Astrocyte of the hippocampus (primary cell): ENCODE results near the gene LRWD1.

Experiments
- DNase-seq: peaks from one replicate; pipeline ENCODE4 v3.0.0; 2011; ENCODE audit warnings: low read depth, low spot score

LRWD1 gene

DNA sequence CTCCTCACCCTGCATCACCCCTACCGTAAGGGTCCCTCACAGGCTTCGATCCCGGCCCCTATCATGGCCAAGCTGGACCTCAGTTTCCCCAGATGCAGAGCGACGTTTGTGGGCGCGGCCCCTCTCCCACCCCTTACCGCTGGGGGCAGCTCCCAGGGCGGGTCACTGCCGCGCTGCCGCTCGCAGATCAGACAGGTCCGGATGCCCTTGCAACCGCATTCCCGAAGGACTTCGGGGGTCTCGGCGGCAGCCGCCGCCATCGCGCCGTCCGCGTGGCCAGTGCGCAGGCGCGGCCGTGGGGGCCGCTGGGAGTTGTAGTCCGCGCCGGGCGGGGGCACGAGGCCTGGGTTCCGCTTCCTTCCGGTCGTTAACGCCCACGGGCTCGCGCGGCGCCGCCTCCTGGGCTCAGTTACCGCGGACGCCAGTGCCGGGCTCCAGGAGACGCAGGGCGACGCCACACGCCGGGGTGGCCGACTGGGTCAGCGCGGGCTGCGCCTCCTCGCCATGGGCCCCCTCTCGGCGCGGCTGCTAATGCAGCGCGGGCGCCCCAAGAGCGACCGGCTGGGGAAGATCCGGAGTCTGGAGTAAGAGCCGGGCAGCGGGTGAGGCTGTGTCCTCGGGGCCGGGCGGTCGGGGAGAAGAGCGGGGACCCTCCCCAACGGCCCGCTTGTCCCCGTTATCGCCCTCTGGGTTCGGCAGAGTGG is at the start of gene LRWD1, which contains the start of gene ALKBH4:
LRWD1 (plus strand) TSS at position 408 of the 704 bp plus-strand sequence; CDS start at position 505, 97 bp downstream.
ALKBH4 (minus strand) TSS at position 287 of the 704 bp plus-strand sequence; CDS start at position 260, 27 bp downstream.
- peak; percentile 97 for DNase-seq

DNA sequence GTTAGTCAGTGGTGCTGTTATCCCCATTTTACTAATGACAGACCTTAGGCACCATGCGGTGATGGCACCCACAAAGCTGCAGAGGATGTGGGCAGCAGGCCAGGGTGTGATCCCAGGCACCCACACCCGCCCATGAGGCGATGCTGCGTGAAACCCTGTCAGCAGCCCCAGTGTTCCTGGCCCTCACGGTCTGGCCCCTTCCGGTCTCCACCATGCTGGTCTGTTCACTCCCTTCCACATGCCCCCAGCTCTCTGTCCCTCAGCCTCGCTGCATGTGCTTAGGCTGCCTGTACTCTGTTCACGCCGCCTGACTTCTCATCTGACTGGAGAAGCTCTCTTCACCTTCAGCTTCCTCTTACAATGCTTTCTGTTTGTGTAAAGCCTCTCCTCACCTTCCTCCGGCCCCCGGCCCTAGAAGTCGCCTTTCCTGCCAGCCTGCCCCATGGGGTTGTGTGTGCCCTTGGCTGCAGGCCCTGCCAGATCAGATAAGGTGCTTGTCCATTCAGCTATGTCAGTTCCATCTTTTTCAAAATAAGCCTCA is 49.0 kb upstream of the LRWD1 start:
- no peak for DNase-seq

DNA sequence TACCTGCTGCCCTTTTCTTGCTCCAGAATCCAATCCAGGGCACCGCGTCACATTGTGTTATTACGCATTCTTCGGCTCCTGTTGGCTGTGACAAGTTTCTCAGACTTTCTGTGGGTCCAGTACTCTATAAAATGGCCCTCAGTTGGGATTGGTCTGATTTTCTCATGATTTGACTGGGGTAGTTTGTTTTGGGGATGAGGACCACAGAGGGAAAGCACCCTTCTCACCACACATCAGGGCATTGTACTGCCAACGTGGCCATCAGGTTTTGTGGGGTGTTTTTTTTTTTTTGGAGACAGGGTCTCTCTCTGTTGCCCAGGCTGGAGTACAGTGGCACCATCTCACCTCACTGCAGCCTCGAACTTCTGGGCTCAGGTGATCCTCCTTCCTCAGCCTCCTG is 48.4 kb upstream of the LRWD1 start:
- DNase-seq: no peak

DNA sequence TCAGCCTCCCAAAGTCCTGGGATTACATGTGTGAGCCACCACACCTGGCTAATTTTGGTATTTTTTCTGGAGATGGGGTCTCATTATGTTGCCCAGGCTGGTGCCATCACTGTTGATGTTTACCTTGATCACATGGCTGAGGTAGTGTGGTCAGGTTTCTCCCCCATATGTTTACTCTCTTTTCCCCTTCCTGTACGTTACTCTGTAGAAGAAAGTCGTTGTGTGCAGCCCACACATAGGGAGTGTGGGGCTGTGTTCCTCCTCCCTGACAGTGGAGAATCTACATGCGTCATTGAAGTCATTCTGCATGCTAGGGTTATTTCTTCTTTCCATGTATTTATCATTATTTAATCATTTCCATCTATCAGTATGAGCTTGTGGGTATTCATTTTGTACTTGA is 47.7 kb upstream of the LRWD1 start:
- DNase-seq: no peak

DNA sequence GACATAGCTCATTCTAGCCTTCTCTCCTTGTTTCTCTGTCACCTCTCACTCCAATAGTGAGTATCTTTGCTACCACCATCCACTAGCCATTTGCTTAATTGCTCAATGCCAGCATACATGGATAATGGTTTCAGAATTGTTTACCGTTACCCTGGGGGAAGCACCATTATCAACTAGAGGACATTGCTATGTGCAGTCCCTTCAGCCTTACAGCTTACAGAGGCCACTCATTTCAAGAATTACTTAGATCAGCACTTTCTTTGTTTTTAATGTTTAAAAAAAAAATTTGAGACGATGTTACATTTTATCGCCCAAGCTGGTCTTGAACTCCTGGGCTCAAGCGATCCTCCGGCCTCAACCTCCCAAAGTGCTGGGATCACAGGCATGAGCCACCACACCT is 46.2 kb upstream of the LRWD1 start:
- no peak for DNase-seq

DNA sequence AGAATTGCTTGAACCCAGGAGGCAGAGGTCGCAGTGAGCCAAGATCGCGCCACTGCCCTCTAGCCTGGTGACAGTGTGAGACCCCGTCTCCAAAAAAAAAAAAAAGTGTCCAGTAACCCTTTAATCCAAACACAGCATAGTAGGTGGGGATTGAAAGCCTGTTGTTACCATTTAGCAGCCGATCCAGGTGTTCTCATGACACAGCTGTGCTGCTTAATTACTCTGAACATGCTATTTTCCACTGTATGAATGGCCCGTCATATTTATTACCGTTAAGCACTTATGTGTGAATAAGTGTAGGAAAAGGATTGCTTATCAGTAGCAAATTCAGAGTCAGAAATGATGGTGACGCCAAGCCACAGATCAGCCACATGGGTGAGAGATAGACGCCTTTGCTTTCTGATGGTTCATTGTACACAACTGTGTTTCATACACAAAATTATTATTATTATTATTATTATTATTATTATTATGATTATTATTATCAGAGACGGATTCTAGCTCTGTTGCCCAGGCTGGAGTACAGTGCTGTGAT is 43.0 kb upstream of the LRWD1 start:
- DNase-seq: no peak

GRCh38 chr7:102424129-102424551 is 40.6 kb upstream of the LRWD1 start:
- no peak for DNase-seq

DNA sequence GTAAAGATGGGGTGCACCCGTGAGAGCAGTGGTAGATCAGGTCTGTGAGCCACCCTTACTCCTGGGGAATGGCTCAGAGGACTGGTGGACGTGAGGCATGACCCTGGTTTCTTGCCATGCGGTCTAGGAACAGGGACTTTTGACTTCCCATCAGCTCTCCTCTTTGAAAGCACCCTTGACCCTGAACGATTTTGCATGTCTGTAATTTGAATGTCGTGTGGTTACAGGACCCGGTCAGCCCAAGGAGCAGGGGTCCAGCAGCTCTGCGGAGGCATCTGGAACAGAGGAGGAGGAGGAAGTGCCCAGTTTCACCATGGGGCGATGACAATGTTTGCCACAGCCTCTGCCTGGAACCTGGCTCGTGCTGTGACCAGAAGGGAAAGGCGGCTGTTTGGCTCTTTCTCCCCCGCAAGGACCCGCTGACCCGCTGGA is 40.0 kb upstream of the LRWD1 start:
- DNase-seq: no peak

DNA sequence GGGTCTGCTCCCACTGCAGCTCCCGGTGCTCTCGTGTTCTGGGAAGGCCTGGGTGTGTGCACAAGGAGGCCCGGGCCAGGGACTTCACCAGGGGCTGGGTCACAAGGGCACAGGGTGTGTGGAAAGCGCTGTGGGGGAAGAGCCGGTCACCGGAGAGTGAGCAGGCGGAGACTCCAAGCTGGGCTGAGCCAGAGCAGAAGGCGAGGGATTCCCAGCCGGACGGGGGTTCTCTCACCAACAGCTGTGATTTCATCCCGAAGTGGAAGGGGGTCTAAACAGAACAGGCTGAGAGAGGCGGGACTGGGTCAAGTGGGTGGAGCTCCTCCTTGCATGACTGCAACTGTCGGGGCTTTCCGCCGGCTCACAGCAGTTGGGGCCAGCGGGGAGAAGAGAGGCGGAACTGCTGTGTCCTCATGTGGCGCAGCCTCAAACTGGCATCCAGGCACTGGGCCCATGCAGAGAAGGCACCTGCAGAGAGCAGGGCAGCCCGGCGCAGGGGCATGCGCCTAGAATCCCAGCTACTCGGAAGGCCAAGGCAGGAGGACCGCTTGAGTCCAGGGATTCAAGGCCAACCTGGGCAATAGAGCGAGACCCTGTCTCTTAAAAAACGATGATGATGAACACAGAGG is 39.0 kb upstream of the LRWD1 start:
- DNase-seq: no peak

DNA sequence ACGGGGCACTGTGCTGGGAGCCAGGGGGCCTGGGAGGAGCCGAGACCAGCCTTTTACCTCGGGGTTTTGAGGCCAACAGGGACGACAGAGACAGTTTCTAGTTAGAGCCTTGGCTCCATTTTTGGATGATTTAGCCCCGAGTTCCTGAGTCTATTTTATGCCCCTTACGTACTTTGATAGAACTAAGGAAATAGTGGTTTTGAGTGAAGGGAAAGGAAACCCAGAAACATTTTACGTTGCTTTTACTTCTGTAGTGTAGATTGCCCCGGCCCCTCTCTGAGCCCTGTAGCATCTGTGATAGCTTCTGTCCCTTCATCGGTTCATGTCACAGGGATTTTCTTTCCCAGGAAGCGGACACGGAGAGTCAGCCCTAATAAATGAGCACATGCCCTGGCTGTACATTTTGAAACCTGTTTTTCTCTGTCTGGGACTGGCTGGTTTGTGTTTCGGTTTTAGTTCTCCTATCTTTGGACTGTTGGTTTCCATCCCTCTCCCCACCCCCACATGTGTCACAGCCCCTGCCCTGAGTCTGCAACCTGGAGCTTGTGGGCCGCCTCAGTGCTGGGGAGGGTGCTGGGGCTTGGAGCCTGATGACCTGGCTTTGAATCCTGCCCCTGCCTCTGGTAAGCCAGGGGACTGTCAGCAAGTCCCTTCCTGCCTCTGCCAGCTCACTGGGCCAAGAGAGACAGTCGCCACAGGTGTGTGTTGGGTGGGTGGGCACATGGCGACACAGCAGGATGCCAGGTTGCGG is 38.3 kb upstream of the LRWD1 start:
- DNase-seq: no peak

DNA sequence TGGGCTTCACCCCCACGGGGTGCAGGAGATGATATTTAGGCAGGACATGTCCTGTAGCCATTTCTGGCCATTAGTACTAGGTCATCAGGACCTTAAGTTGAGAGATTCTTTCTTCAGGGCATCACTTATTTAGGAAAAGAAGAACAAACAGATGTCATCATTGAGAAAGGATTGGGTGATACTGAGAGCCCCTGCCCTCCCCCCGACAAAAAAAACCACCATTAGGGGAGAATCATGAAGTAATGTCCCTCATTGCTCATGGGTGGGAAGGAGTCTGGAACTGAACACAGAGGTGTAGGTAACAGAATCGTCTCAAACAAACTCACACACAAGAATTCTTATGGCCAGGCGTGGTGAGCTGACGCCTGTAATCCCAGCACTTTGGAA is 37.8 kb upstream of the LRWD1 start:
- no peak for DNase-seq

DNA sequence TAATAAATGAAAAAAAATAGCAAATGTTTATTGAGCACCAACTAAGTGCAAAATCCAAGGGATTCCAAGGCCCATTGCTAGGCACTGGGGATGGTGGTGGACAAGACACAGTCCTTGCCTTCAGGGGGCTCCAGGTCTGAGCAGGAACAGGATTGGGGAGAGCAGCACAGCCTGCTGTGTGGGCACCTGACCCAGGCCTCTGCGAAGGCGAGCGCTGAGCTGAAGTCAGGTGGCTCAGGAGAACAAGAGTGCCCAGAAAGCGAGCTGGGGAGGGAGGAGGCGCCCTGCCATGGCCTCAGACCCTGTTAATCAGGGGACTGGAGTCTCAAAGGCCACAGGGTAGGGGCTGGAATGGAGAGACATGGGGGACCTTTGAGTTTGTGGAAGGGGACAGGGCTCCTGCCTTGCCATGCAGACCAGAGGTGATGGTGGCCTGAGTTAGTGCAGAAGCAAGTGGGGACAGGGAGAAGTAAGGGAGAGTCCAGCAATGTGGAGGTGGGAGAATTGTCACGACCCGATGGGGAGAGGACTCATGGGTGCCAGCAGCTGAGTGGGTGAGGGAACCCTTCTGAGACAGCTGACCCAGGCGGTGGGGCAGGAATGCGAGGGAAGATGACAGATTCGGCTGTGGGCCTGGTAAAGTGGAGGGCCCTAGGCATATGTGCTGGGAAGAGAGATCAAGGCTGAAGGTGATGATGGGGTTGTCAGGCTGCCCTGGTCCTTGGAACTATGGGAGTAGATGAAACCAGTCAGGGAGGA is 35.5 kb upstream of the LRWD1 start:
- no peak for DNase-seq

DNA sequence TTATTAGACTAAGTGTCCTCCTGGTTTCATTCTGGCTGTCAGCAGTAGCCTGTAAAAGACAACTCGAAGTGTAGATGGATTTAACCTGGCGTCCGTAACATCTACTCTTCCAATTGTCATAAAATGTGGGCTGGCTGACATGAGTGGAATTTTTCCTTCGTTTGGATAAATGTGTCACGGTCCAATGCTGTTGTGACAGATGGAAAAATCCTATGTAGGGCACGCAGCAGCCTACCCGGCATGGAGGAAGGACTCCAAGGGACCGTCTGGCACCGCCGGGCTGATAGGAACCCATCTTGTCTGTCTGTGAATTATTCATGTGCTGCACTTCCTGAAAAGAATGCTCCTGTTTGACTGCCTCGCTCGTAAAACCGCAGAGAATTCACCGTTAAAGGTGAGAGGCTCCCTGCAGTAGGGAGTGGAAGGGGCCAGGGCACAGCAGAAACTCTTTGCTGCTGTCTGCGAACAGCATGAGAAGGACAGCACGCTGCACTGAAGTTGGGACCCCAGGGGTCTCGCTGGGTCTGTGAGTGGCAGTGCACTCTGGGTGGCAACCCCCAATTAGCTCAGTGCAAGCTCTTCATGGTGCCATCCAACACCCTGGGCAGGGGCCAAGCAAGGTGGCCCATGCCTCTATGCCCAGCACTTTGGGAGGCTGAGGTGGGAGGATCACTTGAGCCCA is 33.0 kb upstream of the LRWD1 start:
- DNase-seq: peak; percentile 32

- peak; percentile 39 for DNase-seq
Measured at GRCh38 chr7:102432442-102433218, 32.2 kb upstream of the LRWD1 start.

- DNase-seq: peak; percentile 92
Measured at GRCh38 chr7:102433219-102434038, 31.4 kb upstream of the LRWD1 start, which contains the start of gene ORAI2. ORAI2 (plus strand) TSS chr7:102433575; CDS start chr7:102438957, 5,382 bp downstream.

- no peak for DNase-seq
Measured at GRCh38 chr7:102434039-102434486, 30.7 kb upstream of the LRWD1 start.

DNA sequence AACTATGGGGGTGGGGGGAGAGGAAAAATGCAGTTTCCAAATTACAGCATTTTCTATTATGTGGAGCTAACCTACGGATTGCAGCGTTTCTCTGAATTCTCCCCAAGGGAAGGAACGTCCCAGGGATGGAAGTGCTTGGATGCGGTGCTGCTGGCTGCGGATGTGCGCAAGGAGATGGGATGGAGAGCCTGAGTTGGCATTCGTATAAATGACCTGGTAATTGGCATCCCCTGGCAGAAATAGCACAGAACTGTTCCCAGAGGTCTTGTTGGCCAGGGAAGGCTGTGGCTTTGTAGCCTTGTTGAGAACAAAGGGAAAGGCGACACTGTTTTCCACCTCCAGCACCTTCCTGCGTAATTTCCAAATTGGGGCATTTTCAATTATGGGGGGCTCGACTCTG is 28.7 kb upstream of the LRWD1 start:
- DNase-seq: no peak

DNA sequence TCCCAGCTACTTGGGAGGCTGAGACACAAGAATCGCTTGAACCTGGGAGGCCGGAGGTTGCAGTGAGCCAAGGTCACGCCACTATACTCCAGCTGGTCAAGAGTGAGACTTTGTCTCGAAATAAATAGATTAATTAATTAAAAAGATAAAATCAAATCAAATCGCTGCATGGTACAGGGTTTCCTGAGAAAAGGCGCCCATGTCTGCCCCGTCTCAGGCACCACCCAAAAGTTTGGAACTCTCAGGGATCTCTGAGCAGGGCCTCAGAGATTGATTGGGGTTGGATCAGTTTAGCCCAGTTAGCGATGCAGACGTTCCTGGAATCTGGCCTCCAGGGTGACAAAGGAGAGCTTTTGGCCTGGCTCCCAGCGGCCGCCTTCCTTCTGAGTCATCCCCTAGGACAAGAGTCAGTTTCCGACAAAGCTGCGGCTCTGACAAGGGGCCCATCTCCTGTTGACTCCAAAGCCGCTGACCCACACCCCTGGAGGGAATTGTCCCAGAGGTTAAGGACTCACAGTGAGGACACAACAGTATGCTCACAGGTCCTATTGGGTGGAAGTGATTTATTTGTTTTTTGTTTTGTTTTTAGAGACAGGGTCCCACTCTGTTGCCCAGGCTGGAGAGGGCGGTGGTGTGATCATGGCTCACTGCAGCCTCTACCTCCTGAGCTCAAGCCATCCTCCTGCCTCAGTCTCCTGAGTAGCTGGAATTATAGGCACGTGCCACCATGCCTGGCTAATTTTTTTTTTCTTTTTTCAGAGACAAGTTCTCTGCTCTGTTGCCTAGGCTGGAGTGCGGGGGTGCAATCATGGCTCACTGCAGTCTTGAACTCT is 24.6 kb upstream of the LRWD1 start:
- peak; percentile 94 for DNase-seq
